A673 (cell line): ENCODE measurements around the gene PARD3.

Experiments used
- CTCF ChIP-seq: fragments of 300-800, 200-600 bp; sonication (generic); conservative IDR thresholded peaks from 2 replicates; pipeline ENCODE4 v1.5.1; 2017; ENCODE audit warnings: low read depth, mild to moderate bottlenecking, antibody characterized with exemption, low read length, moderate library complexity, mixed read lengths
- EZH2 ChIP-seq: fragments of 200-600 bp; sonication (generic); IDR thresholded peaks from 2 replicates; pipeline ENCODE4 v1.6.1; 2017; ENCODE audit warnings: borderline replicate concordance, low read depth, mild to moderate bottlenecking, mixed read lengths, antibody characterized with exemption, low read length; ENCODE audit not compliant: poor library complexity, severe bottlenecking

DNA sequence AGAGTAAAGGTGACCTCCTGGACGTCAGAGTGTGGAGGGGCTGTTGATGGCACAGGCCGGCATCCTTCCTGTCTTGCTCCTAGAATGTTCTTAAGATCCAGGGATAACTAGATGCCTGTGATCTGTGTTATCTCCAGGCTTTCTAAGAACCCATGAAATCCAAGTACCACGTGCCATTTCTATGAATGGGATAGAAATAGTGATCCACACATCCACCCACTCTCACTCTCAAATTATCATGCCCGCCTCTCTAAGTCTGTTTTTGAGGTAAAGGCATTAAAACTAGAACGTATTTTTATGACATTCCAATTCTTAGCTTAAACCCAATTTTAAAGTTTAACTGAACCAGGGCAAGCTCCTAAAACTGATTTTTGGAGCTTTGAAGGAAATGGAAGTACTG lies 622.5 kb downstream of the PARD3 start:
- TF ChIP-seq CTCF, result no peak
- no peak for TF ChIP-seq EZH2
